Measurements from ENCODE around the gene TMEM253.

Gene TMEM253

GRCh38 chr14:21096438-21096837, 4.4 kb upstream of the TMEM253 start:
- DNase-seq (ENCODE audit: extremely low spot score): no peak
- CTCF ChIA-PET: interaction anchor here (1.1 to 7.8 kb wide), 5 partner anchors 9 to 81 kb away, joined by 3 to 228 read pairs (median 130); partner anchors contain the start of gene TMEM253
- POLR2A ChIA-PET: no interaction called here
- no peak for TF ChIP-seq CTCF (IDR thresholded peaks at IDR 0.05; ENCODE audit: control extremely low read depth, extremely low read depth, low read depth, missing control alignments)

DNA sequence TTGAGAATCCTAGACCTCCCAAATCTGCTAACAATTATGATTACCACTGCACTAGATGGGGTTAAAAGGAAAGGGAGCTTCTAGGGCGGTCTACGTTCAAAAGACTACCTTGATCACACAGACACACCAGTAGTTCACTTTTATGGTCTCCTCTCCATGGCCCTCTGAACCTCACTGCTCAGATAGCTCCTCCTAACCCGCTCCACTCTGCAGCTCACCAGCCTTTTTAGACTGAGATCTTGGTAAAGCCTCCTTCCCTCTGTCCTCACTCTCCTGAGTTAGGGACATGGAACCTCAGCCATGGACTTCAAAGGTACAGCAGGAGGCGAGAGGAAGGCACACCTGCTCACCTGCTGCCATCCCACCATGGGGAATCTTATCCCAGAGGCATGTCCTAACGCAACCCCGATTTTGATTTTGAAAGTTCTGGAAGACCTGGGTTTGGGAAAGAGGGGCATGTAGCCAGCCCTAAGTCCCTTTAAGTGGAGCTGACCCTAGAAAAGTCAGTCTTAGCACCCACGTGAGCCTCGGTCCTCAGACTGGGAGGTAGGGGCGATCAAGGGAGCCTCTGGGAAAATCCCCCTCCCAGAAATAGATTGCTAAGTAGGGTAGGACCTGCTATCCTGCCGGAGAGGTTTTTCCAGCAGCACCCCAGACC, 3.8 kb upstream of the TMEM253 start:
- ChIA-PET CTCF (interaction anchor here (1.1 to 7.8 kb wide), 5 partner anchors 9 to 82 kb away, joined by 3 to 228 read pairs (median 130); partner anchors contain the start of gene TMEM253), POLR2A (no interaction called here)
- TF ChIP-seq CTCF (IDR thresholded peaks at IDR 0.05; ENCODE audit: control extremely low read depth, extremely low read depth, low read depth, missing control alignments): no peak
- DNase-seq (ENCODE audit: extremely low spot score): no peak

- POLR2A ChIA-PET: no interaction called here
- no peak for TF ChIP-seq CTCF (IDR thresholded peaks at IDR 0.05; ENCODE audit: control extremely low read depth, extremely low read depth, low read depth, missing control alignments)
- DNase-seq (ENCODE audit: extremely low spot score): no peak
- CTCF ChIA-PET: interaction anchor here (1.1 to 7.8 kb wide), 5 partner anchors 9 to 82 kb away, joined by 3 to 228 read pairs (median 130); partner anchors contain the start of gene TMEM253
Measured at GRCh38 chr14:21097636-21098075, 3.2 kb upstream of the TMEM253 start.

DNA sequence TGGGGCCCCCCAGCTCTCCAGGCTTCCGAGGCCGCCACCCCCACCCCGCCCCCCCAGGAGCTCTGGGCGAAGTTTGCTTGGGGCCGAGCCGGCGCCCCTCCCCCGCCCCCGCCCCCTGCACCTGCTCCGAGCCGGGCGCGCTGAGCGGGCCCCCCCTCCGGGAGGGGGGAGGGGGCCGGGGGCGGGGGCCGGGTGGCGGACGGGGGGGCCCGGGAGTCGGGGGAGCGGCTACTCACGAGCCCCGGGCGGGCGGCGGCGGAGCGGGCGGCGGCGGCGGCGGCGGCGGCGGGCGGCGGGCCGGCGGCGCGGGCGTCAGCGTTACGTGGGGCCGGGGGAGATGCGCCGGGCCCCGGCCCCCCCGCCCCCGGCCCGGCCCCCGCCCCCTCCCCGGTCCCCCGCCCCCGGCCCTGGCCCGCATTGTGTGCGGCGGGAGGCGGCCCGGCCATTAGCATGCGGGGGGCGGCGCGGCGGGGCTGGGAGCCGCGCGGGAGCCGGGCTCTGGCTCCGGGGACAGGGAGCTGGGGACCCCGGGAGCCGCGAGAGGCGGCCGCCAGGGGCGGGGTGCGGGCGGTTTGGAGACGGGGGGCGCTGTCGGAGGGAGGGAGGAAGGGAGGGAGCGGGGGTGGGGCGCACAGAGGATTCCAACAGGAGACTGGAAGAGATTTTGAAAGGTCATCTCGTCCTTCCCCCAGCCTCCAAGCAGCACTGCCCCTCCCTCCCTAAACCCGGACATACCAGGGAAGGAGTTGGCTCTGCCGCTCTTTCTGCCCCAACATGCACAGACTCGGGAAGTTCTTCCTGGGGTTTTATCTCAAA, 2.6 kb upstream of the TMEM253 start, which contains the start of gene ZNF219:
TSS of gene ZNF219 (minus strand) at position 580 of the 816 bp plus-strand sequence. CDS start 5,064 bp downstream, outside the sequence.
- CTCF ChIA-PET: interaction anchor here (3.7 to 7.8 kb wide), 4 partner anchors 8 to 83 kb away, joined by 15 to 228 read pairs (median 169); partner anchors contain the start of gene TMEM253
- DNase-seq (ENCODE audit: extremely low spot score): no peak
- TF ChIP-seq CTCF (IDR thresholded peaks at IDR 0.05; ENCODE audit: control extremely low read depth, extremely low read depth, low read depth, missing control alignments): no peak

GRCh38 chr14:21098892-21099595, 1.8 kb upstream of the TMEM253 start:
- no peak for DNase-seq (ENCODE audit: extremely low spot score)
- TF ChIP-seq CTCF (IDR thresholded peaks at IDR 0.05; ENCODE audit: control extremely low read depth, extremely low read depth, low read depth, missing control alignments): no peak
- ChIA-PET POLR2A (no interaction called here), CTCF (interaction anchor here (1.5 to 12.8 kb wide), 5 partner anchors 9 to 83 kb away, joined by 3 to 218 read pairs (median 15); no protein-coding TSS in a partner anchor)

More for the DNA sequence above, 2.6 kb upstream of the TMEM253 start, which contains the start of gene ZNF219:
- POLR2A ChIA-PET: no interaction called here

- TF ChIP-seq CTCF (IDR thresholded peaks at IDR 0.05; ENCODE audit: control extremely low read depth, extremely low read depth, low read depth, missing control alignments): no peak
- ChIA-PET POLR2A (no interaction called here), CTCF (interaction anchor here (1.5 to 12.8 kb wide), 3 partner anchors 9 to 84 kb away, joined by 3 to 218 read pairs (median 8); no protein-coding TSS in a partner anchor)
- no peak for DNase-seq (ENCODE audit: extremely low spot score)
Measured at GRCh38 chr14:21099596-21099985, 1.3 kb upstream of the TMEM253 start.

Data from GM10248 (cell line).